ENCODE results near the gene ITIH5.

ITIH5 gene

GRCh38 chr10:7587168-7587864, 79.5 kb downstream of the ITIH5 start:
- DNase-seq (ENCODE audit: low read depth in 1 of 2, low spot score in 1 of 2) = no peak

- DNase-seq (ENCODE audit: low read depth in 1 of 2, low spot score in 1 of 2) = no peak
Observed at GRCh38 chr10:7585228-7585627, 81.5 kb downstream of the ITIH5 start.

GRCh38 chr10:7583626-7584025, 83.1 kb downstream of the ITIH5 start:
- DNase-seq (ENCODE audit: low read depth in 1 of 2, low spot score in 1 of 2) = no peak

GRCh38 chr10:7580520-7580919, 86.2 kb downstream of the ITIH5 start:
- no peak for DNase-seq (ENCODE audit: low read depth in 1 of 2, low spot score in 1 of 2)

- no peak for DNase-seq (ENCODE audit: low read depth in 1 of 2, low spot score in 1 of 2)
Observed at GRCh38 chr10:7579681-7580080, 87.1 kb downstream of the ITIH5 start.

- DNase-seq (ENCODE audit: low read depth in 1 of 2, low spot score in 1 of 2) = no peak
Observed at GRCh38 chr10:7577579-7577978, 89.2 kb downstream of the ITIH5 start.

- no peak for DNase-seq (ENCODE audit: low read depth in 1 of 2, low spot score in 1 of 2)
Observed at GRCh38 chr10:7577176-7577575, 89.6 kb downstream of the ITIH5 start.

GRCh38 chr10:7576340-7576739, 90.4 kb downstream of the ITIH5 start:
- no peak for DNase-seq (ENCODE audit: low read depth in 1 of 2, low spot score in 1 of 2)

GRCh38 chr10:7572391-7572790, 94.4 kb downstream of the ITIH5 start:
- no peak for DNase-seq (ENCODE audit: low read depth in 1 of 2, low spot score in 1 of 2)

GRCh38 chr10:7571981-7572380, 94.8 kb downstream of the ITIH5 start:
- no peak for DNase-seq (ENCODE audit: low read depth in 1 of 2, low spot score in 1 of 2)

GRCh38 chr10:7567911-7568620, 98.7 kb downstream of the ITIH5 start:
- no peak for DNase-seq (ENCODE audit: low read depth in 1 of 2, low spot score in 1 of 2)

GRCh38 chr10:7566891-7567290, 99.9 kb downstream of the ITIH5 start:
- no peak for DNase-seq (ENCODE audit: low read depth in 1 of 2, low spot score in 1 of 2)

- DNase-seq (ENCODE audit: low read depth in 1 of 2, low spot score in 1 of 2) = no peak
Observed at GRCh38 chr10:7565871-7566270, 100.9 kb downstream of the ITIH5 start.

- DNase-seq (ENCODE audit: low read depth in 1 of 2, low spot score in 1 of 2) = no peak
Observed at GRCh38 chr10:7563770-7564169, 103.0 kb downstream of the ITIH5 start.

GRCh38 chr10:7563368-7563767, 103.4 kb downstream of the ITIH5 start:
- DNase-seq (ENCODE audit: low read depth in 1 of 2, low spot score in 1 of 2) = no peak

GRCh38 chr10:7561985-7562384, 104.8 kb downstream of the ITIH5 start:
- no peak for DNase-seq (ENCODE audit: low read depth in 1 of 2, low spot score in 1 of 2)

- DNase-seq (ENCODE audit: low read depth in 1 of 2, low spot score in 1 of 2) = no peak
Observed at GRCh38 chr10:7561216-7561893, 105.4 kb downstream of the ITIH5 start.

- DNase-seq (ENCODE audit: low read depth in 1 of 2, low spot score in 1 of 2) = no peak
Observed at GRCh38 chr10:7560519-7560918, 106.2 kb downstream of the ITIH5 start.

- DNase-seq (ENCODE audit: low read depth in 1 of 2, low spot score in 1 of 2) = no peak
Observed at GRCh38 chr10:7559386-7559785, 107.4 kb downstream of the ITIH5 start.

GRCh38 chr10:7558036-7558435, 108.7 kb downstream of the ITIH5 start:
- no peak for DNase-seq (ENCODE audit: low read depth in 1 of 2, low spot score in 1 of 2)

- no peak for DNase-seq (ENCODE audit: low read depth in 1 of 2, low spot score in 1 of 2)
Observed at GRCh38 chr10:7553531-7553930, 113.2 kb downstream of the ITIH5 start.

Data from activated T-helper 1 cell treated with anti-CD3 and anti-CD28 coated beads, Interleukin-2, amount 50 U/mL, for 16 hours (primary cell).